A172 (cell line): ENCODE results near the gene ARHGAP26. TPM values are rescaled to one million over a fixed set of nuclear protein-coding genes. Genes with fewer than 3 reads are reported as not detected.
"Not testable (repeated sequence)": the region's sequence is repeated elsewhere in the genome, so short reads cannot be mapped to it uniquely, and the experiment has no call there.

Source experiments
- DNase-seq: peaks from one replicate; pipeline ENCODE4 v3.0.0-alpha.2; 2015; ENCODE audit warnings: low spot score
- total RNA-seq: library from RNA; depleted of rRNA; stranded (reverse); fragments of >200 nt; shearing (Covaris generic); gene quantifications from 2 replicates; pipeline ENCODE4 v1.2.3, GENCODE V29; 2014

The ARHGAP26 gene
- total RNA-seq, 1 experiment from 2014 or later: 1.6 TPM

DNA sequence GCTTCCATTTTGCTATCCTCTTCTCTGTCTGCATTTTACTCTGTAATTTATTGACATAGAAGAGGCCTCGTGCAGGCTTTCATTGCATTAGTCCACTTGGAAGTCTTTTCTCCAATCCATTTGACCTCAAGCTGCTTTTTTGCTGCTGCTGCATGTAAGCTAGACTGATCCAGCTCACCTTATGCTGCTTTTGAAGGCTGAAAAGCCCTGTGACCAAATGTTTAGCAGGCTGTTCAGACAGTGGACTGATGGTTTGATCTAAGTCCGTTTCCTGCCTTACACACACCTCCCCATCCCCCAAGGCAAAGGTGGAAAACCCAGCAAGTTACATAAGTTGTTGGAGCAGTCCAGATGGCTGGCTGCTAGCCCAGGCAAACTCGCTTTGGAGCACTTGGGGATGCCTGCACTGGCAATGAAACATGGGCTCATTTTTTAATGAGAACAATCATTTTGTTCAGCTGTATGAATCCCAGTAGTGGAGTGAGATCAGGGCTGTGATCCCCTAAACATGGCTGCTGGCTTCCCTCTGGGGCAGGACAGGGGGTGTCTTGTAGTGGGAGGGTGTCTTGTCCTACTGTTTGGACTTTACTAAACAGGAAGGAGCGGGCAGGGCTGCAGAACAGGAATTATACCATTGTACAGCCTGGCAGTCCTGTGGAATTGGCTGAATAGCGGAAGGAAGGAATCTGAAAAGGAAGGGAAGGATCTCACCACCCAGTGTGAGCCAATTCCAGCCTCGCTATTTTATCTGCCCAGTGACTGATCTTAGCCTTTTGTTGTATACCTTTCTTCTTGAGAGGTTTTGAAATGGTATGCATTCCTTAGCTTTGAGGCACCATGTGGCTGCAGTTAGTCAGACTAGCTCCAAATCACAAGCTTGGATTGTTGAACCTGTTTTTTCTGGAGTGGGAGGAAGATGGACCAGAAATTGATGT lies 212.0 kb downstream of the ARHGAP26 start:
- DNase-seq: peak; percentile 76

DNA sequence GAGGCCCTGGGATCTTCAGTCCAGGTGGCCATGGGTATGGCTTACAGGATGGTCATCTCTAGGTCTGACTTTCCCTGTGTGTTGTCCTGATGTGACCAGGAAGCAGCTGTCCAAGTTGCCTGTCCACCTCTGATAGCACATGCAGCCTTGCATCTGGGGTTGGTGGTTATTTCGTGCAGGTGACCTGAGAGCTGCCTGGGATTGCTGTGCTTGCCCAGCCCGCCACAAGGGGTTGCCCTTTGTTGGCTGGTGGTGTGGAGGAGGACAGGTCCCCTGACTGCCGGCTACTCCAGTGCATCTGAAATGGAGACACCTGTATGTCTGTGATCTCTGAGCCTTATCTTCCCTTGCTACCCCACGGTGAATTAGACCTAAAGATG lies 212.6 kb downstream of the ARHGAP26 start:
- no peak for DNase-seq

DNA sequence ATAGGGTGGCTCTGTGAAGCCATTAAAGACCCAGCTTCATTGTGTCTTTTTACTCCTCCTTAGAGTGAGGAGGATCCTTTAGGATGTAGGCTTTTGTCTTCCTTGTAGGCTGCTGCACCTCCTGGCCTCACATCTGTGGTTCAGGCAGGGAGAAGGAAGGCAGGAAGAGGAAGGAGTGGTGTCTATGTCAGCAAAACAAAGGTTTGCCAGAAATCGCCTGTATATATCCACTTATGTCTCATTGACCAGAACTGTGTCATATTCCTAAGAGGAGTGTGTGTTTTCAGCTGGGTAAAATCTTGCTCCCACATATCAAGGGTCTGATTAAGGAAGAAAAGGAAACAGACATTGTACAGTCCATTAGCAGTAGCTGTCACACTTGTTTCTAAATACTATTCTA lies 213.8 kb downstream of the ARHGAP26 start:
- no peak for DNase-seq

DNA sequence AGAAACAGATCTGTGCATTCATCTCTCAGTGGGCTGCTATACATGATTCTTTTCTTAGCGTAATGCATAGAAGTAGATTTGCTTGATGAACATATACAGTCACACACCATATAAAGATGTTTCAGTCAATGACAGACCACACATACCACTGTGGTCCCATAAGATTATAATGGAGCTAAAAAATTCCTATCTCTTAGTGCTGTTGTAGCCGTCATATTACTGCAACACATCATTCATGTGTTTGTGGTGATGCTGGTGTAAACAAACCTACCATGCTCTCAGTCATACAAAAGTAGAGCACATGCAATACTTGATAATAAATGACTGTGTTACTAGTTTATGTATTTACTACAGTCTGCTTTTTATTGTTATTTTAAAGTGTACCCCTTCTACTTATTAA lies 214.3 kb downstream of the ARHGAP26 start:
- no peak for DNase-seq

DNA sequence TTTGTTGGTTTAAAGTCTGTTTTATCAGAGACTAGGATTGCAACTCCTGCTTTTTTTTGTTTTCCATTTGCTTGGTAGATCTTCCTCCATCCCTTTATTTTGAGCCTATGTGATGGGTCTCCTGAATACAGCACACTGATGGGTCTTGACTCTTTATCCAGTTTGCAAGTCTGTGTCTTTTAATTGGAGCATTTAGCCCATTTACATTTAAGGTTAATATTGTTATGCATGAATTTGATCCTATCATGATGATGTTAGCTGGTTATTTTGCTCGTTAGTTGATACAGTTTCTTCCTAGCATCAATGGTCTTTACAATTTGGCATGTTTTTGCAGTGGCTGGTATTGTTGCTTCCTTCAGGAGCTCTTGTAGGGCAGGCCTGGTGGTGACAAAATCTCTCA lies 219.1 kb downstream of the ARHGAP26 start:
- DNase-seq: not testable (repeated sequence)

DNA sequence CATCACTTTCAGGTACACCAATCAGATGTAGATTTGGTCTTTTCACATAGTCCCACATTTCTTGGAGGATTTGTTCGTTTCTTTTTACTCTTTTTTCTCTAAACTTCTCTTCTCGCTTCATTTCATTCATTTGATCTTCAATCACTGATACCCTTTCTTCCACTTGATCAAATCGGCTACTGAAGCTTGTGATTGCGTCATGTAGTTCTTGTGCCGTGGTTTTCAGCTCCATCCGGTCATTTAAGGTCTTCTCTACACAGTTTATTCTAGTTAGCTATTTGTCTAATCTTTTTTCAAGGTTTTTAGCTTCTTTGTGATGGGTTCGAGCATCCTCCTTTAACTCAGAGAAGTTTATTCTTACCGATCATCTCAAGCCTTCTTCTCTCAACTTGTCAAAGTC lies 219.9 kb downstream of the ARHGAP26 start:
- DNase-seq: not testable (repeated sequence)

DNA sequence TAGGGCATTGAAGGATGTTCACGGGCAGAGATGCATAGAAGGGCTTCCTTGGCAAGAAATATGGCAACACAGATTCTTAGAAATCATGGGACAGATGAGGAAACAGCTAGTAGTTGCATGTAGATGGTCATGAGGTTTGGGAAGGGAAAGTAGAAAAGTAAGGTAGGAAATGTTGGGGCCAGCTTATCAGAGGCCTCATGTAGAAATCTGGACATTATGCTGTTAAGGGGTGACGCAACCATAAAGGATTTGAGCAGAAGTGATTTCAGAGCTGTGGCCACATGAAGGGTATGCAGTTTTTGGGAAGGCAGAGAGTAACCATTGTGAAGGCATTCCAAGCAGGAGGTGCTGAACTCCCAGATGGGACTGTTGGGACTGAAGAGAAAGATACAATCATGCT lies 224.0 kb downstream of the ARHGAP26 start:
- no peak for DNase-seq

DNA sequence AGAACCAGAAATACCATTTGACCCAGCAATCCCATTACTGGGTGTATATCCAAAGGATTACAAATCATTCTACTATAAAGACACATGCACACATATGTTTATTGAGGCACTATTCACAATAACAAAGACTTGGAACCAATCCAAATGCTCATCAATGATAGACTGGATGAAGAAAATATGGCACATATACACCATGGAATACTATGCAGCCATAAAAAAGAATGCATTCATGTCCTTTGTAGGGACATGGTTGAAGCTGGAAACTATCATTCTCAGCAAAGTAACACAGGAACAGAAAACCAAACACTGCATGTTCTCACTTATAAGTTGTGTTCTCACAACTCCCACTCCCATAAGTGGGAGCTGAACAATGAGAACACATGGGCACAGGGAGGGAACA lies 225.4 kb downstream of the ARHGAP26 start:
- not testable (repeated sequence) for DNase-seq

DNA sequence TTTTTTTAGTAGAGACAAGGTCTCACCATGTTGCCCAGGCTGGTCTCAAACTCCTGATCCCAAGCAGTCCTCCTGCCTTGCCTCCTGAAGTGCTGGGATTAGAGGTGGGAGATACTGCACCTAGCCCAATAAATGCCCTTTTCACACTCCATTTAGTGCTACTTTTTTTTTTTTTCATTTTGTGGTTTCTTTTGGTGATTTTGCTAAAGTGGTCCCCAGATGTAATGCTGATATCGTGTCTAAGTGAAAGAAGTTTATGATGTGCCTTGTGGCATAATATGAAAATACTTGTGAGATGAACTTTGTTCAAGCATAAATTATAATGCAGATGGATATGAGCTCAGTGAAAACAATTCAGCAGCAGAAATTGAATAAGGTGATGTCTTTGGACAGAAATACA lies 227.4 kb downstream of the ARHGAP26 start:
- DNase-seq: no peak

DNA sequence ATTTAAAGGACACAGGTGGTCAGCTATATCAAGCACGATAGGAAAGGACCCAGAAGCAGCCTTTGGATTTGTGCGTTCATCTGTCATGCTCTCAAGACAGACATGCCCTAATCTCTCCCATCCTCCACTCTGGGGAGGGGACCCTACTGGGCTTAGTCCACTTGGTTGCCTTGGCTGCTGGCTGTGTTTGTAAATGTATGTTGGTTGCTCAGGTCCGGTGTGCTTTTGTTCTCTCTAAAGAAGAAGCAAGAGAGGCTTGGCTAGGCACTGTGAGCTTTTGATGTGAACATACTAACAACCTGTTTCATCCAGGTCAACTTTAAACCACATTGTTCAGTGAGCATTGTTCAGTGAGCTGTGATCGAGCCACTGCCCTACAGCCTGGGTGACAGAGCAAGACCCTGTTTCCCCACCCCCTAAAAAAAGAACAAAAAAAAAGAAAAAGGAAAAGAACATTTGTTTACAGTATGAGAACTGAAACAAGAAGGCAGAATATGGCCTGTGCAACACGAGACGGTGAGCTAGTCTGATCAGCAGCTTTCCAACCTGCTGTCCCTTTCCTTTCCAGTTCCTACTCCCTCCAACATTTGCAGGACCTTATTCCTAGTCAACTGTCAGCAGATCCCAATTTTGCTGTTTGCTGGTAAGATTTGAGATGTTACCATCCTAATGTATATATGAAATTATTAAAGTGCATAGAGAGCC lies 228.3 kb downstream of the ARHGAP26 start:
- no peak for DNase-seq

DNA sequence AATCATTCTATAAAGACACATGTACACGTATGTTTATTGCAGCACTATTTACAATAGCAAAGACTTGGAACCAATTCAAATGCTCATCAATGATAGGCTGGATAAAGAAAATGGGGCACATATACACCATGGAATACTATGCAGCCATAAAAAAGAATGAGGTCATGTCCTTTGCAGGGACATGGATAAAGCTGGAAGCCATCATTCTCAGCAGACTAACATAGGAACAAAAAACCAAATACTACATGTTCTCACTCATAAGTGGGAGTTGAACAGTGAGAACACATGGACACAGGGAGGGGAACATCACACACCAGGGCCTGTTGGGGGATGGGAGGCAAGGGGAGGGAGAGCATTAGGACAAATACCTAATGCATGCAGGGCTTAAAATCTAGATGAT lies 230.4 kb downstream of the ARHGAP26 start:
- DNase-seq: not testable (repeated sequence)

DNA sequence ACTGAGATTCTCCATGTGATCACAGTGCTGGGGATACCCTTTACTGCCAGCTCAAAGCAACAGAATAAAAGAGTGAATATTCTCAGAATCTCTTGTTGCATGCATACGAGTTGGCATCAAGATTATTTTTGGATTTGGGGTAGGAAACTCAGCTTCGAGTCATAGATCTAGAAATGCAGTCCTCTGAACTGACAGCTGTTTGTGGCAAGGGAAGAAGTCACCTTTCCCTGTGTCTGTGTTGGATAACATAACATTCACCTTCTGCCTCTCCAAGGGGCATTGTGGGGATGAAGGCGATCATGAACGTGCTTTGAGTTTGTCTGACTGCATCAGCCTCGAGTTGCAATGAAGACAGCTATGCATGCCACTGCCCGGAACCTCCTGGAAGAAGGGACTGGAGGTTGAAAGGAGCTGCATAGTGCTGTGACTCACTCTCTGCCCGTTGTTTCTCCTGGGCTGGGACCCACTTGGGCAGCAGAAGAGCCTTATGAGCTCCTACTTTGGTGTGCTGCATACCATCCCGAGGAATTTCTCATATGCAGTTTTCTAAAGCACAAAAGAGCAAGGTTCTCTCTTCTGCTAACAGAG lies 231.7 kb downstream of the ARHGAP26 start:
- peak; percentile 69 for DNase-seq

DNA sequence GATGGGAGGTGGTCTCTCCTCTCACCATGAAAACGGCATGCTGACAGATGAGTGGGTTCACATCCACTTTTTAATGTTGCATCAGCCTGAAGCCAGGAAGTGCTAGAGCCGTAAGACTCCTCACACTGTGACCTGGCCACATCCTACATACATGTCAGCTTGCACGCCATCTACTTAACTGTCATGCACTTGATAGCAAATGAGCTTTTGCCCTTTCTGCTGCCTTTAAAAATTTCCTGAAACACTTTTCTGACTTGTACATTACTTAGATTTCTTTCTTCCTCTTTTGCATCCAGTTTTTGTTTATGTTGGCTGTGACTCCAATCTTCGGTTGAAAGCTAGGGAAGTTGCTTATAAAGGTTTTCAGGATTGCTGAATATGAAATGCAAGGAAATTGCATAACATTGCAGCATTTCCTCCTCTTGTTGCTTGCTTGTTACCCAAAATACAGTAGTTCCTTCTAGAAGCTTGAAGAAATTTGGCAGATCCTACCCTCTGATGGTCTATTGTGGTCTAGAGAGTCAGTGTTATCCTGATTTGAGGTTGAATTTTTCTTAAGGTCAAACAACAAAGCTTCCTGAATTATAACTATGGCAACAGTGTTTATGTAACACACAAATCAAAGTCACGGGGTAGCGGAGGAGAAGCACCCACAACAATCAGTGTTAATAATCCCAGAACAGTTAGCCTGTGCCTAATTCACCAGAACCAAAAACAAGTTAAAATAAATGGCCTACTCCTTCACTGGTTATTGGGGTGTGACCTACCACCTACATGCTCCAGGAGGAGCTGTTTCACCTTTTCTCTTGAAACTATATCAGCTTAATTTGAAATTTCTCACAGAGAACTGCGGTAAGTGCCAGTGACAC lies 232.5 kb downstream of the ARHGAP26 start:
- DNase-seq: peak; percentile 65

DNA sequence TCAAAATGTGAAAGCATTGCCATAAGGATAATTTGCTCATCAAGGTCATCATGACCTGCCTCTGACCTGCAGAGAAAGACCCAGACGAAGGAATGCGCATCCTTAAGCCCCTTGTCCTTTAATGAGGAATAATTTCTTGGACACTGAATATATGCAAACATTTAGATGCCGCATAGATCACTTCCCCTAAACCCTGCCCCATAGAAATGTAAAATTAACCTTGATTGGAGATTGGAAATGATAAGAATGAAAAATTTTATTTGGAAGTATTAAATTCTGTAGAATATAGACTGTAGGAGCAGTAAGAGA lies 233.1 kb downstream of the ARHGAP26 start:
- no peak for DNase-seq

DNA sequence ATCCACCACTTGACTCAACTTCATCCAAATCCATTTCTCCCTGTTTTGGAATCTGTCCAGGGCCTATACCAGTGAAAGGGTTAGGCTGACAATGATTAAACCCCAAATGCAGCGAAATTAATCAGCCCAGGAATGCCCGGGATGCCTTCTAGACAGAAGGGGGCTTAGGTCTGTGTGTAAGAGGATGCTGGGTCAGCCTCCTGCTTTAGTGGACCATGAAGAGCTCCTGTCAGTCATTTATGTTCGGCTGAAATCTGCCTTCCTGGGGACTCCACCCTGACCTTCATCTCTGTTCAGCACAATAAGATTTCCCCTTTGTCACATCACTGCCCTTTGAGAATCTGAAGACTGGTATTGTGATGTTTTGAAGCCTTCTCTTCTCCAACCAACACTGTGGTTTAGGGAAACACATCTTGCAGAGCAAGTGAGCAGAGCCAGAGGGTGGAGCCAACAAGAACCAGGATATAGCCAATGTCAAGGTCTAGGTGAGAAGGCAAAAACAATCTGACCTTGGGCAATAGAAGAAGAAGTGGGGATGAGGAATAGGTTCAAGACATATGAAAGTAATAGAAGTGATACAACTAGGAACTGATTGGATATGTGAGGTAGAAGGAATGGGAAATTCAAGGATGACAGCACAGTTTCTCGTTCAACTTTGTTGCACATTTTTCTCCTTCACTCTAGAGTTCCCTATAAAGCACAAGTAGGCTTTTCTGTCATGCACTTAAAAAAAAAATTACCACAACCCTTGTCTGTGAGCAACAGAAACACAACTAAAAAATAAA lies 234.4 kb downstream of the ARHGAP26 start:
- DNase-seq: no peak

DNA sequence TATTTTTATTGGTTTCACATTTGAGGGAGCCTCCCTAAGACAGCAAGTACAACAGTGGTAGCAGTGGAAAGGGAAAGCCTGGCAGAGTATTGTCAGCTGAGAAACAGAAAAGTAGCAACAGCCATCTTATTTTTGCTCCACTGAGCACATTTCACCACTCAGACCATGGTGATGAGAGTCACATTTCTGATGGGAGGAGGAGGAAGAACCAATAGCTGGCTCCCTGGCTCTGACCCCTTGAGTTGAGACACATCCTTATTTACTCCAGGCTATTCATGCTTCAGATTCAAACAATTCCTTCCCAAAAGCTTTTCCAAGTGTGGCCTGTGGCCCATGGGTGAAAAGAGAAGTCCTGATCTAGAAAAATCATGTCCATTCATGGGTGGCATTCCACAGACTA lies 236.3 kb downstream of the ARHGAP26 start:
- no peak for DNase-seq

DNA sequence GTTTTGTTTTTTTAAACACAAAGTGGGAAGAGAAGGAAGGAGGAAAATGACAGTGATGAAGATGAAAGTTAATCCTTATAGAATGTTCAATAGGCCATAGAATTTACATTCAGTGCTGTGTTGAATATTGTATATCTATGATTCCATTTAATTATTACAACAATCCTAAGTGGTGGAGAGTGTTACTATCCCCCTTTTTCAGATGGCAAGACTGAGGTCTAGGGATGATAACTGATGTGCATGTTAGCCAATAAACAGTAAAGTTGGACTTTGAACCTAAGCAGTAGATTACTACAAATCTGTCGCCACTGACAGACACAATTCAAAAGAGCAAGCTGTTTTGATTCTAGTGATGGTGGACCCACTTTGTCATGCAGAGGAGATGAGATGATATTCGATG lies 237.9 kb downstream of the ARHGAP26 start:
- no peak for DNase-seq

DNA sequence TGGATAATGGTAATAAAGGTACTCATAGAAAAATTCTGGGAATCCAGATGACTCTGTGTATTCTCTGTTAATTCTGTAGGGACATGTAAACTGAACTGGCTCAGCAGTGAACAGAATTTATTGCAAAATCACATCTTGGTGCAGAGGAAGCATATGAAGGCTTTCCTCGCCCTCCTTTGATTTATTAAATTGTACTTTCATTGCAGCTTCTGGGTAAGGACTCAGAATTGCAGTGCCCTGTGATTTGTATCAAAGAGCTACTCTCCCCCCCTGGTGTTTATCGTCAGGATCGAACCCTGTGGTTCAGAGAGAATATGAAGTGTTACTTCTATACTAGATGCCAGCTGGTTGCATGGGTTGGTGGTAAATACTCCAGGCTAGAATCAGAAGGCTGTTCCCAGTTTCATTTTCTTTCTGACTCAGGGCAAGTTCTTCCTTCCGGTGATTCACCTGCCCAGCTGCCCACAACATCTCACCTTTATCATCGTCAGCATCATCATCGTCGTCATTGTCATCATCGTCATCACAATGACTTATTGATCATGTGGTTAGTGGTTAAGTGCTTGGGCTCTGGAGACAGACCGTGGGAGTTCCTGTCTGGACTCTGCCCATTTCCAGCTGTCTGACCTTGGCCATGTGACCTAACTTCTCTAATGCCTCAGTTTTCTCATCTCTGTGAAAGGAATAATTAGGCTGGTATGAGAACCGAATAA lies 238.8 kb downstream of the ARHGAP26 start:
- peak; percentile 99 for DNase-seq

DNA sequence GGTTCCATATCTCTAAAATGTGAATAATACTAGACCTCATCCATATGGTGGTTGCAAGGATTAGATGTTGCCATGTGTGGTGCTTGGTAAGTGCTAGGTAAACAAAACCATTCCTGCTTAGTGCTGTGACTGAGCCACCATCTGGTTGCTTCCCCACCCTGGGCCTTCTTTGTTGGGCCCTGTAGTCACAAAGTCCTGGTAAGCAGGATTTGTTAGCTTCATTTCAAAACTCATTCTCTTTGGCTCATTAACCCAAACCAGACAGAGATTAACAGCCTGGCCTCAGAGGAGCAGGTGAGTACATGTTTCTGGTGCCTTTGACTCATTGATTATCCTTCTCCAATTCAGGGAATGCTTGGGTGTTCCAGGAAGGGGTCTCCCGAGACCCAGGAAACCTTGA lies 240.2 kb downstream of the ARHGAP26 start:
- DNase-seq: no peak

DNA sequence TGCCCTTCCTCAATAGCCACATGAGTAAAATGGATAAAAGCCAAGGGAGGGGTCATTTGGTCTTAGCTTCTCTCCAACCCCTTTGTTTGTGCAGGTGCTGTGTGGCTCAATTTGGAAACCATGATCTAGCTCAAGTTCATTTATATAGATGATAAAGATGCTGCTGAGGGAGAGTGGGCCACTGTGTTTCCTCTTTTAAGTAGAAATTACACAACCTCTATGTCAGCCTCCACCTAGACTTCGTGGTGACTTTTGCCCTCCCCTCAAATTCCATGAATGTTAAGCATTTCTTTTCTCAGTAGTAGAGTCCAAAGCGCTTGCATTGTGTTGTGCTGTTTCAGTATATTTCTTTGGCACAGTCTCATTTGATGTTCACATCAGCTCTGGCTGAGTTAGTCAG lies 241.4 kb downstream of the ARHGAP26 start:
- peak; percentile 58 for DNase-seq
